ENCODE measurements around the gene CDRT15L2. TPM values are rescaled to one million over a fixed set of nuclear protein-coding genes. Genes with fewer than 3 reads are reported as not detected.

CDRT15L2 gene
- total RNA-seq, 2 donors from 2014 or later, result not detected

Other genes starting within 250 kb of the CDRT15L2 start
- not detected for gene LGALS9B, start 112.2 kb upstream of the CDRT15L2 start, total RNA-seq